Thoracic aorta (tissue), 2 donors: ENCODE measurements around the gene NUDT1. TPM values are rescaled to one million over a fixed set of nuclear protein-coding genes. Genes with fewer than 3 reads are reported as not detected.

ENCODE experiments used
- ATAC-seq: fragments of 150-250 bp; one replicate; pipeline ENCODE4 v1.8.0; 2017; ENCODE audit warnings: low read depth; ENCODE audit not compliant: insufficient number of reproducible peaks, low FRiP score
- DNase-seq: peaks from one replicate; pipeline ENCODE4 v3.0.0-alpha.2; 2020; ENCODE audit warnings: low spot score
- H3K27ac ChIP-seq, 2 donors: fragments of 200-600 bp; sonication (generic); 1 replicate in 1 of 2; 2 replicates in 1 of 2; pipeline ENCODE4 v1.5.1; 2016; ENCODE audit warnings: mild to moderate bottlenecking in 2 of 2, moderate library complexity in 2 of 2
- H3K27me3 ChIP-seq: fragments of 200-600 bp; sonication (generic); replicated peaks from 2 replicates; pipeline ENCODE4 v1.6.0; 2016; ENCODE audit warnings: mild to moderate bottlenecking; ENCODE audit not compliant: insufficient read depth
- H3K36me3 ChIP-seq: fragments of 200-600 bp; sonication (generic); one replicate; pipeline ENCODE4 v1.5.1; 2016
- H3K4me1 ChIP-seq, 2 donors: fragments of 200-600 bp; sonication (generic); 1 replicate in 1 of 2; 2 replicates in 1 of 2; pipeline versions ENCODE4 v1.5.1 to v1.6.0; 2016; ENCODE audit warnings: low read depth in 2 of 2, mild to moderate bottlenecking in 1 of 2; ENCODE audit not compliant: control insufficient read depth in 1 of 2
- H3K4me3 ChIP-seq: fragments of 200-600 bp; sonication (generic); 2 replicates; pipeline ENCODE4 v1.5.1; 2016; ENCODE audit warnings: mild to moderate bottlenecking
- H3K9me3 ChIP-seq: fragments of 200-600 bp; sonication (generic); 2 replicates; pipeline ENCODE4 v1.5.1; 2016
- total RNA-seq, 2 donors: library from RNA; depleted of rRNA; stranded (reverse); fragments of >200 nt; gene quantifications; one replicate each; pipeline versions ENCODE4 v1.1.0 to v1.2.3, GENCODE V29; 2016
- TF ChIP-seq, protein P1 (sequence below): fragments of 200-600 bp; sonication (generic); IDR thresholded peaks from one replicate; pipeline ENCODE4 v1.5.1; 2019; ENCODE audit warnings: antibody characterized with exemption

Gene NUDT1
- total RNA-seq, 2 donors from 2014 or later, result 9.7 to 15.2 TPM

- peaks cover 4% of the 10 kb centered on the region for H3K36me3 ChIP-seq
- DNase-seq, result no peak
- no peaks in the 10 kb centered on the region for H3K9me3 ChIP-seq
- no peak for ATAC-seq
- no peak overlapping the region for H3K4me3 ChIP-seq
- no peak overlapping the region for H3K27ac ChIP-seq
- TF ChIP-seq, protein P1, sequence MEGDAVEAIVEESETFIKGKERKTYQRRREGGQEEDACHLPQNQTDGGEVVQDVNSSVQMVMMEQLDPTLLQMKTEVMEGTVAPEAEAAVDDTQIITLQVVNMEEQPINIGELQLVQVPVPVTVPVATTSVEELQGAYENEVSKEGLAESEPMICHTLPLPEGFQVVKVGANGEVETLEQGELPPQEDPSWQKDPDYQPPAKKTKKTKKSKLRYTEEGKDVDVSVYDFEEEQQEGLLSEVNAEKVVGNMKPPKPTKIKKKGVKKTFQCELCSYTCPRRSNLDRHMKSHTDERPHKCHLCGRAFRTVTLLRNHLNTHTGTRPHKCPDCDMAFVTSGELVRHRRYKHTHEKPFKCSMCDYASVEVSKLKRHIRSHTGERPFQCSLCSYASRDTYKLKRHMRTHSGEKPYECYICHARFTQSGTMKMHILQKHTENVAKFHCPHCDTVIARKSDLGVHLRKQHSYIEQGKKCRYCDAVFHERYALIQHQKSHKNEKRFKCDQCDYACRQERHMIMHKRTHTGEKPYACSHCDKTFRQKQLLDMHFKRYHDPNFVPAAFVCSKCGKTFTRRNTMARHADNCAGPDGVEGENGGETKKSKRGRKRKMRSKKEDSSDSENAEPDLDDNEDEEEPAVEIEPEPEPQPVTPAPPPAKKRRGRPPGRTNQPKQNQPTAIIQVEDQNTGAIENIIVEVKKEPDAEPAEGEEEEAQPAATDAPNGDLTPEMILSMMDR, result no peak
- H3K4me1 ChIP-seq, result no peaks in the 10 kb centered on the region
- H3K27me3 ChIP-seq, result no peaks in the 10 kb centered on the region
Measured at GRCh38 chr7:2281541-2281940, 39.5 kb downstream of the NUDT1 start.

- Histone ChIP-seq H3K27me3 (no peaks in the 10 kb centered on the region), H3K36me3 (peaks cover under 1% of the 10 kb centered on the region), H3K4me1 (no peaks in the 10 kb centered on the region), H3K27ac (no peak overlapping the region), H3K4me3 (no peak overlapping the region), H3K9me3 (no peaks in the 10 kb centered on the region)
- DNase-seq (no peak), ATAC-seq (no peak)
- TF ChIP-seq, protein P1, result no peak
Measured at GRCh38 chr7:2282185-2282751, 40.2 kb downstream of the NUDT1 start.

GRCh38 chr7:2283074-2283473 is 41.0 kb downstream of the NUDT1 start:
- H3K27me3 ChIP-seq, result no peaks in the 10 kb centered on the region
- DNase-seq (no peak), ATAC-seq (no peak)
- no peaks in the 10 kb centered on the region for H3K4me1 ChIP-seq
- H3K4me3 ChIP-seq, result no peak overlapping the region
- H3K9me3 ChIP-seq, result no peaks in the 10 kb centered on the region
- TF ChIP-seq, protein P1, result no peak
- no peak overlapping the region for H3K27ac ChIP-seq
- H3K36me3 ChIP-seq, result no peaks in the 10 kb centered on the region

- TF ChIP-seq, protein P1, result no peak
- Histone ChIP-seq H3K4me1 (no peaks in the 10 kb centered on the region), H3K27ac (no peak overlapping the region), H3K9me3 (no peaks in the 10 kb centered on the region), H3K27me3 (no peaks in the 10 kb centered on the region), H3K4me3 (no peak overlapping the region), H3K36me3 (no peaks in the 10 kb centered on the region)
- DNase-seq (no peak), ATAC-seq (no peak)
Measured at GRCh38 chr7:2287745-2288144, 45.7 kb downstream of the NUDT1 start.

DNA sequence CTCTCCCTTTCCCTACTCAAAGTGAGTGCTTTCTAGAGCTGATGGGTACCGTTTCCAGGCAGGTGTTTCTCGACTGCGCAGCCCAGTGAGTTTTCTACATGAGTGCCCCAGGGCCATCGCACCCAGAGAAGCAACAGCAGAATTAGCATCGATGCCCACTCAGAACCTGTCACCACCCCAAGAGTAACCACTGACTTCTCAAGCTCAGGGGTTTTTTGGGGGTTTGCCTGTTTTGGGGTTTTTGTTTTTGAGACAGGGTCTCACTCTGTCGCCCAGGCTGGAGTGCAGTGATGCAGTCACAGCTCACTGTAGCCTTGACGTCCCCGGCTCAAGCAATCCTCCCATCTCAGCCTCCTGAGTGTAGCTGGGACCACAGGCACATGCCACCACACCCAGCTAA is 46.5 kb downstream of the NUDT1 start:
- Histone ChIP-seq H3K4me3 (no peak overlapping the region), H3K27ac (no peak overlapping the region), H3K4me1 (no peaks in the 10 kb centered on the region), H3K9me3 (no peaks in the 10 kb centered on the region), H3K36me3 (no peaks in the 10 kb centered on the region), H3K27me3 (no peaks in the 10 kb centered on the region)
- TF ChIP-seq, protein P1, result no peak
- DNase-seq, result no peak
- no peak for ATAC-seq
